Left ventricle myocardium inferior (tissue), 1 donor: ENCODE results near the gene TAF4. TPM values are rescaled to one million over a fixed set of nuclear protein-coding genes. Genes with fewer than 3 reads are reported as not detected.

Source experiments
- DNase-seq: peaks from one replicate; pipeline ENCODE4 v3.0.0-alpha.2; 2020
- H3K27ac ChIP-seq: fragments of 200-600 bp; replicated peaks from 2 replicates; pipeline ENCODE4 v1.8.0; 2021
- H3K27me3 ChIP-seq: fragments of 200-600 bp; 2 replicates; pipeline ENCODE4 v1.8.0; 2021; ENCODE audit warnings: low read depth
- H3K36me3 ChIP-seq: fragments of 200-600 bp; 2 replicates; pipeline ENCODE4 v1.8.0; 2021
- H3K4me1 ChIP-seq: fragments of 200-600 bp; 2 replicates; pipeline ENCODE4 v1.8.0; 2021
- H3K4me3 ChIP-seq: fragments of 200-600 bp; 2 replicates; pipeline ENCODE4 v1.8.0; 2021; ENCODE audit warnings: mild to moderate bottlenecking, moderate library complexity
- H3K9me3 ChIP-seq: fragments of 200-600 bp; replicated peaks from 2 replicates; pipeline ENCODE4 v1.8.0; 2021
- CTCF ChIP-seq: fragments of 200-600 bp; IDR thresholded peaks from 2 replicates; pipeline ENCODE4 v1.8.0; 2021; ENCODE audit warnings: antibody characterized with exemption, mild to moderate bottlenecking, borderline replicate concordance
- intact Hi-C: fragments of 100-400 bp; cut with micrococcal nuclease; formaldehyde crosslinking; loops from one replicate; pipeline ENCODE4 v1.11.0; 2022
- total RNA-seq: library from RNA; stranded (reverse); fragmentation: NEBNext Ultra II Directional; extraction: Animal tissue kit (Norgen Biotek cat#: 25700); gene quantifications from one replicate; pipeline ENCODE4 v1.2.1, GENCODE V29; 2021
- donor health status: DM: no; HTN: yes; CAD: no; lungs with severe emphysema.

TAF4 gene
- total RNA-seq, 1 donor from 2014 or later, result 11.8 TPM

DNA sequence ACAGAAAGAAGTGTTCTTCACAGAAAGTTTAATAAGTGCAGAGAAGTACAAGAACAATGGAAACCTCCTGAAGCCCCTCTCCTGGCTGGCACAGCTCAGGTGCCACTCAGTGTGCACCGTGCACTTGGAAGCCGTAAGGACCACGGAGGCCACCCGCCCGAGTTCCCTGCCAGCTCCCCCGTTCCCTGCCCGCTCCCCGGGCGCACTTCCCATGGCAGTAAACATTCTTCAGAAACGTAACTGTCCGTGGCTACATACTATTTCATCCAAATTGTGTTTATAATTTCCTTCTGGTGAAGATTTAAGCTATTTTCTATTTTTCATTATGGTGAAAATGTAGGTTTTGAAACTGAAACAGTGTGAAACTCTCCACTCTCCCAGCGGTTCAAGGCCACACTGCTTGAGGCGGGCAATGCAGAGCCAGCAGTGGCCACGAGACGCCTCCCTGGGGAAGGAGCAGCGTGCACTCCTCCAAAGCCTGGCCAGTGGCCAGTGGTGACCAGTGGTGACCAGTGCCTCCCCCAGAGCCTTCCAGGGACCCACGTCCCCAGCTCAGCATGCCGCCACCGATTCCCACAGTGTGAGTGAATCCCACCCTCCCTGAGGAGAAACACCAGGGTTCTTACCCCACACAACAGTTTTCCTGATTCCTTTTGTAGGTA lies 46.4 kb downstream of the TAF4 start:
- Histone ChIP-seq H3K4me3 (no peak overlapping the region), H3K27me3 (no peaks in the 10 kb centered on the region), H3K9me3 (no peaks in the 10 kb centered on the region), H3K27ac (peak overlapping the region; percentile 69), H3K4me1 (peaks cover 61% of the 10 kb centered on the region), H3K36me3 (no peaks in the 10 kb centered on the region)
- intact Hi-C loops, result no loop called here
- DNase-seq, result no peak
- no peak for TF ChIP-seq CTCF

- no peak overlapping the region for H3K27ac ChIP-seq
- DNase-seq, result no peak
- H3K27me3 ChIP-seq, result no peaks in the 10 kb centered on the region
- no peaks in the 10 kb centered on the region for H3K9me3 ChIP-seq
- no peak for TF ChIP-seq CTCF
- H3K36me3 ChIP-seq, result no peaks in the 10 kb centered on the region
- H3K4me3 ChIP-seq, result no peak overlapping the region
- intact Hi-C loops, result no loop called here
- peaks cover 54% of the 10 kb centered on the region for H3K4me1 ChIP-seq
Measured at GRCh38 chr20:62018437-62019143, 47.1 kb downstream of the TAF4 start.

DNA sequence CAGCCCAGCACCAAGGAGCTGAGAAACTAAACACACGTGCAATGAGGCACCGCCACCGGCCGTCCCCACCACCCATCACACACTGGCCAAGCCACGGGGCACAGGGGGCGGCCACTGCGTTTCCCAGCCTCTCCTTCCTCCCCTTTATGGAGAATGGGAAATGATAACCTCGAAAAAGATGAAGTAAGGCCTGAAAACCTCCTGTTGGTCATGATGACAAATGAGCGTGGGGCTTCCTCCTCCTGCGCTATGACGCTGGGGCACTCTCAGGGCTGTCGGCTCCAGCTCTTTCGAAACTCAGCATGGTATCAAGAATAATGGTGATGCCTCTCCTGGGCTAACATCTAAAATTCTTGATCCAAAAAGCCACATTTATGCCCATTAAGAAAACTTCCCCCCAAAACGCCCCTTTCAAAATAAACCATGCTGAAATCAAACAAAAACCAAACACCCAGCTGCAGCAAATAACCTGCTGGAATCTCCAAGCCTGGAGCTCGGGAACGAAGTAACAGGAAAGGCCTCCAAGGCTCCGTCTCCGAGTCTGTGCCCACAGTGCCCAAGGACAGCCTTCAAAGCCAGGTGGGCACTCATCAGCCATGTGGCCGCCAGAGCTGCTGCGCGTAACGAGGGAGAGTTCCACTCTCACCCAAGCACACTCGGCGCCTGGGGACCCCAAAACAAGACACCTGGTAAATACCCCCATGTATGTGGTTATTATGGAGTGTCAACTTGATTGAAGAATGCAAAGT lies 50.0 kb downstream of the TAF4 start:
- H3K4me3 ChIP-seq, result no peak overlapping the region
- intact Hi-C loops, result no loop called here

GRCh38 chr20:62014889-62015537 lies 50.7 kb downstream of the TAF4 start:
- H3K36me3 ChIP-seq, result peaks cover 24% of the 10 kb centered on the region
- no peak overlapping the region for H3K4me3 ChIP-seq
- DNase-seq, result no peak
- no peak overlapping the region for H3K27ac ChIP-seq
- no peak for TF ChIP-seq CTCF
- H3K4me1 ChIP-seq, result peaks cover 36% of the 10 kb centered on the region
- intact Hi-C loops, result no loop called here
- no peaks in the 10 kb centered on the region for H3K27me3 ChIP-seq
- no peaks in the 10 kb centered on the region for H3K9me3 ChIP-seq

More for the DNA sequence above, 50.0 kb downstream of the TAF4 start:
- no peak for TF ChIP-seq CTCF
- no peaks in the 10 kb centered on the region for H3K27me3 ChIP-seq
- H3K9me3 ChIP-seq, result no peaks in the 10 kb centered on the region
- no peak overlapping the region for H3K27ac ChIP-seq
- H3K36me3 ChIP-seq, result peaks cover 22% of the 10 kb centered on the region
- DNase-seq, result no peak
- H3K4me1 ChIP-seq, result peaks cover 40% of the 10 kb centered on the region

DNA sequence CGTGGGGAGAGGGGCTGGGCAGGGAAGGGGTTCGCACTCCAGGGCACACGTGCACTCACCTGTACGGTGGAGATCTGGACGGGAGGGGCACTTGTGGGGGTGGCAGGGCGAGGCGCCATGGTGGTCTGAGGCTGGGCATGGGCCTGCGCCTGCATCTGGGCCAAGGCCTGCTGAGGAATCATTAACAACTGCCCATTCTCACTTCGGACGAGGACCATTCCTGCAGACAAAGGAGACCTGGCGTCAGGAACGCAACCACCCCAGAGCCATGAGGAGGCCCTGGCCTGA lies 51.2 kb downstream of the TAF4 start:
- Histone ChIP-seq H3K4me1 (peaks cover 30% of the 10 kb centered on the region), H3K36me3 (peaks cover 30% of the 10 kb centered on the region), H3K27me3 (no peaks in the 10 kb centered on the region), H3K4me3 (no peak overlapping the region), H3K9me3 (no peaks in the 10 kb centered on the region), H3K27ac (no peak overlapping the region)
- no peak for DNase-seq
- intact Hi-C loops, result no loop called here
- TF ChIP-seq CTCF, result no peak
